ENCODE results near the gene MFF. TPM values are rescaled to one million over a fixed set of nuclear protein-coding genes. Genes with fewer than 3 reads are reported as not detected.

MFF gene
- total RNA-seq, 2 donors from 2014 or later = 93.1 to 116 TPM

DNA sequence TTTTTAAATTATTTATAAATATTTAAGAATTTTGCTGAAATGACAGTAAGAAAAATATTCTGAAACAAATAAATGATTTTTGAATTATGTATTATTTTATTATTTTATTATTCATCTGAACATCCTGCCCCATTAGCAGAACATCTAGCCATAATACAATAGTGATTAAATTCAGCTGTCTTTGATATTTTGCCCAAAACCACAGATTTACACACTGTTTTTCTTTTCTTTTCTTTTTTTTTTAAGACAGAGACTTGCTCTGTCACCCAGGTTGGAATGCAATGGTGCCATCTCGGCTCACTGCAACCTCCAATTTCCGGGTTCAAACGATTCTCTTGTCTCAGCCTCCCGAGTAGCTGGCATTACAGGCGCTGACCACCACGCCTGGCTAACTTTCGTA, 64.6 kb downstream of the MFF start:
- no peak for DNase-seq (ENCODE audit: low spot score)
- Histone ChIP-seq H3K27ac (no peak overlapping the region), H3K4me1 (no peaks in the 10 kb centered on the region), H3K9me3 (no peaks in the 10 kb centered on the region), H3K36me3 (no peaks in the 10 kb centered on the region), H3K27me3 (no peaks in the 10 kb centered on the region), H3K4me3 (no peak overlapping the region)
- TF ChIP-seq, protein P1, sequence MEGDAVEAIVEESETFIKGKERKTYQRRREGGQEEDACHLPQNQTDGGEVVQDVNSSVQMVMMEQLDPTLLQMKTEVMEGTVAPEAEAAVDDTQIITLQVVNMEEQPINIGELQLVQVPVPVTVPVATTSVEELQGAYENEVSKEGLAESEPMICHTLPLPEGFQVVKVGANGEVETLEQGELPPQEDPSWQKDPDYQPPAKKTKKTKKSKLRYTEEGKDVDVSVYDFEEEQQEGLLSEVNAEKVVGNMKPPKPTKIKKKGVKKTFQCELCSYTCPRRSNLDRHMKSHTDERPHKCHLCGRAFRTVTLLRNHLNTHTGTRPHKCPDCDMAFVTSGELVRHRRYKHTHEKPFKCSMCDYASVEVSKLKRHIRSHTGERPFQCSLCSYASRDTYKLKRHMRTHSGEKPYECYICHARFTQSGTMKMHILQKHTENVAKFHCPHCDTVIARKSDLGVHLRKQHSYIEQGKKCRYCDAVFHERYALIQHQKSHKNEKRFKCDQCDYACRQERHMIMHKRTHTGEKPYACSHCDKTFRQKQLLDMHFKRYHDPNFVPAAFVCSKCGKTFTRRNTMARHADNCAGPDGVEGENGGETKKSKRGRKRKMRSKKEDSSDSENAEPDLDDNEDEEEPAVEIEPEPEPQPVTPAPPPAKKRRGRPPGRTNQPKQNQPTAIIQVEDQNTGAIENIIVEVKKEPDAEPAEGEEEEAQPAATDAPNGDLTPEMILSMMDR (IDR thresholded peaks at IDR 0.05) = no peak

DNA sequence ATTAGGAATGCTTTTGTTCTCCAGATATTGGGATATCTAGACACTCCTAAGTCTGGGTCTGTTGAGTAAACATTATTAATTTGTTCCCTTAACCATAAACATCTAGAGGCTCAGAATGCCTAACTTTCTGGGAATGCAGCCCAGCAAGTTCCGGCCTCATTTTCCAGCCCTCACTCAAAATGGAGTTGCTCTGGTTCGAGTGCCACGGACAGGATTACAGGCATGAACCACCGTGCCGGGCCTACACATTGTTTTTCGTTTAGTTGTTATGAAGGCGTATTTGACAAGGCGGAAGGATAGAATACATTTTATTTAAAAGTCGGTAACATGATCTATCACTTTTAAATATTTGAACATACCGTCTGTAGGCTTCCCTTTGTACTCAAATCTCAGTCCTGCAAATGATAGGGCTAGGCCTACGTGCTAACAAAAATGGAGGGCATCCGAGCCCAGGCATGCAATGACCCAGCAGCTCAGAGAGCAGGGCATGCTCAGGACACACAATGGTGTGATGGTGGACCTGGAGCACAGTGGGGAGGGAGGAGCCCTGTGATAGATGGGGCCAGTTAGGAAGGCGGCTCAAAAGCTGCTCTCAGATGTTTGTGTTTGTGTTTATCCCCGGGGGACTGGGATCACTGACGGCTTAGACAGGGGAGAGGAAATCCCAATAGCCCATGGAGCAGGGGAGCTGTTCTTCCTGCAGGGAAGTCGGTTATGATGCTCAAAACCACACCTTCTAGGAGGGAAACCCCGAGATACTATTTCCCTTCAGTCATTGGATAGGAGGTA, 65.6 kb downstream of the MFF start:
- no peak overlapping the region for H3K4me3 ChIP-seq
- peak; percentile 46 for DNase-seq (ENCODE audit: low spot score)
- no peaks in the 10 kb centered on the region for H3K9me3 ChIP-seq
- no peak overlapping the region for H3K27ac ChIP-seq
- no peaks in the 10 kb centered on the region for H3K27me3 ChIP-seq
- TF ChIP-seq, protein P1 (IDR thresholded peaks at IDR 0.05) = no peak
- no peaks in the 10 kb centered on the region for H3K4me1 ChIP-seq
- no peaks in the 10 kb centered on the region for H3K36me3 ChIP-seq

DNA sequence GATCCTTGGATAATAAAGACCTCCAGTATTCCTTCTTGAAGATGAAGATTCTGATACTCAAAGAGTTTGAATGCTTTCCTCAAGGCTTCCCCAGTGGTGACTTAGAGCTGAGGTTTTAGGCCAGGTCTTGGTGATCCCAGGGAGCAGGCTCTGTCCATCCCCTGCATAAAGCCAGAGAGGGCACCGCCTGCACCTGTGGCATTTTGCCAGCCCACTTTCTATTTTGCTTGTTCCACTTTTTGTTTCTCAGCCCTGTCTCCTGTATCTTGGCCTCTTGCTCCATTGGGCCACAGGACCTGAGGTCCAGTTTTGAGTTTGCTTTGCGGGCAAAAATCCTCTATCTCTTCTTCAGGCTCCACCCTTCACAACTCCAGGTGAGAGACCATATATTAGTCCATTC, 69.3 kb downstream of the MFF start:
- H3K4me3 ChIP-seq = no peak overlapping the region
- DNase-seq (ENCODE audit: low spot score) = peak; percentile 16
- no peak overlapping the region for H3K27ac ChIP-seq
- no peaks in the 10 kb centered on the region for H3K9me3 ChIP-seq
- TF ChIP-seq, protein P1 (IDR thresholded peaks at IDR 0.05) = no peak
- H3K4me1 ChIP-seq = no peaks in the 10 kb centered on the region
- H3K36me3 ChIP-seq = no peaks in the 10 kb centered on the region
- H3K27me3 ChIP-seq = no peaks in the 10 kb centered on the region

DNA sequence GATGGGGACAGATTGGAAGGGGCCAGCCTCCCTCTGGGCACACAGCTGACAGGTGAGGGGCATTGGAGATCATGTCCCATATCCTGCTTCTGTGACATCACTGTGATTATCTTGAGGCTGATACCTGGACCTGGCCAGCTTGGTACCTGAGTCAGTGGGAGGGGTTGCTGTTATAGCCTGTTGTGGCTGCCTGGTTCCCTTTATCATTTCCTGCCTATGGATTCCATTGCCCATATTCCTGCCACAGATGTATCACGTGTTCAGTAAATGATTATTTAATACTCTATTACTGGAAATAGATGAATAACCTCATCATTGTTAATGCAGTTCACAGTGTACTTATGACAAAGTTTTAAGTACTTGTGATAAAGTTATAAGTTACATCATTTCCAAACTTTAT, 70.5 kb downstream of the MFF start:
- Histone ChIP-seq H3K27ac (no peak overlapping the region), H3K4me1 (no peaks in the 10 kb centered on the region), H3K4me3 (no peak overlapping the region), H3K27me3 (no peaks in the 10 kb centered on the region), H3K9me3 (no peaks in the 10 kb centered on the region), H3K36me3 (no peaks in the 10 kb centered on the region)
- TF ChIP-seq, protein P1 (IDR thresholded peaks at IDR 0.05) = no peak
- no peak for DNase-seq (ENCODE audit: low spot score)

DNA sequence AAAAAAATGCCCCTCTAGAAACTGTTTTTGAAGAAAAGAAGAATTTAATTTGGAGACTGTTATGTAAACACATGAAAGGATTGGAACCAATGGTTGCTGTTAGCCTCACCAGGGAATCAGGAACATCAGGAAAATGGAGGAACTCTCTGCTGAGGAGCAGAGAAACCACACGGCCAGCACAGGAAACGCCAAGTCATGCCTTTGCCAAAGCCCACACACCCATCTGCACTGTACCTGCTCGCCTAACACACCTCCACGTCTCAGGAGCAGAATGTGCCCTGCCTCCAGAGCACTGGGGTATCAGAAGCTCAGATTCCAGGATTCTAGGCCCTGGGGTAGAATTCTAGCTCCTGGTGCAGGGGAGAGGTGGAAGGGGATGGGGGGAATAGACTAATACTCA, 72.5 kb downstream of the MFF start:
- Histone ChIP-seq H3K4me3 (no peak overlapping the region), H3K36me3 (no peaks in the 10 kb centered on the region), H3K27ac (no peak overlapping the region), H3K27me3 (no peaks in the 10 kb centered on the region), H3K9me3 (no peaks in the 10 kb centered on the region), H3K4me1 (no peaks in the 10 kb centered on the region)
- no peak for DNase-seq (ENCODE audit: low spot score)
- TF ChIP-seq, protein P1 (IDR thresholded peaks at IDR 0.05) = no peak
